Prostate gland (tissue), 2 donors: ENCODE results near the gene C2CD4A.

Experiments used
- CTCF ChIP-seq, 4 experiments: fragments of 200-600 bp in 2 of 4; fragments of 450-650 bp in 2 of 4; sonication (generic) in 2 of 4; IDR thresholded peaks; 1 replicate in 3 of 4; 2 replicates in 1 of 4; pipeline ENCODE4 v1.5.1; 2016 to 2019; ENCODE audit warnings: antibody characterized with exemption in 4 of 4, mild to moderate bottlenecking in 2 of 4, moderate library complexity in 2 of 4
- POLR2A ChIP-seq: fragments of 450-650 bp; IDR thresholded peaks from one replicate; pipeline ENCODE4 v1.6.1; 2016; ENCODE audit warnings: antibody characterized with exemption, mild to moderate bottlenecking

- TF ChIP-seq POLR2A (no peak), CTCF (IDR thresholded peaks at IDR 0.05) (no peak)
Observed at GRCh38 chr15:62087671-62088352, 21.0 kb downstream of the C2CD4A start.
